Endothelial cell (in vitro differentiated cells): ENCODE results near the gene C22orf15. TPM values are rescaled to one million over a fixed set of nuclear protein-coding genes. Genes with fewer than 3 reads are reported as not detected.

Experiments used
- DNase-seq: peaks from one replicate; pipeline ENCODE4 v3.0.0; 2021; ENCODE audit warnings: low spot score
- H3K27ac Mint-ChIP-seq: one replicate; pipeline ENCODE4 v1.8.0; 2021; ENCODE audit warnings: mixed read lengths, inconsistent platforms; ENCODE audit not compliant: unreplicated experiment
- H3K27me3 Mint-ChIP-seq: one replicate; pipeline ENCODE4 v1.8.0; 2021; ENCODE audit warnings: mild to moderate bottlenecking, moderate library complexity, mixed read lengths, inconsistent platforms; ENCODE audit not compliant: unreplicated experiment
- H3K36me3 Mint-ChIP-seq: one replicate; pipeline ENCODE4 v1.8.0; 2021; ENCODE audit warnings: mild to moderate bottlenecking, low read depth, mixed read lengths, inconsistent platforms; ENCODE audit not compliant: unreplicated experiment
- H3K4me1 Mint-ChIP-seq: one replicate; pipeline ENCODE4 v1.8.0; 2021; ENCODE audit warnings: mild to moderate bottlenecking, mixed read lengths, inconsistent platforms; ENCODE audit not compliant: unreplicated experiment
- H3K4me3 Mint-ChIP-seq: one replicate; pipeline ENCODE4 v1.8.0; 2021; ENCODE audit warnings: mild to moderate bottlenecking, mixed read lengths, inconsistent platforms; ENCODE audit not compliant: unreplicated experiment
- H3K9me3 Mint-ChIP-seq: one replicate; pipeline ENCODE4 v1.8.0; 2021; ENCODE audit warnings: mixed read lengths, inconsistent platforms; ENCODE audit not compliant: unreplicated experiment
- total RNA-seq: library from RNA; stranded (reverse); fragmentation: NEBNext Ultra II Directional; extraction: Animal tissue kit (Norgen Biotek cat#: 25700); gene quantifications from one replicate; pipeline ENCODE4 v1.2.1, GENCODE V29; 2021; ENCODE audit not compliant: unreplicated experiment
- TF ChIP-seq, protein P1 (sequence below): fragments of 200-600 bp; sonication (generic); IDR thresholded peaks from one replicate; pipeline ENCODE4 v1.5.0; 2021; ENCODE audit warnings: antibody characterized with exemption; ENCODE audit not compliant: unreplicated experiment

The C22orf15 gene
- total RNA-seq, 1 donor from 2014 or later: 2.0 TPM

GRCh38 chr22:23781065-23781464 lies 18.3 kb downstream of the C22orf15 start:
- peaks cover 2% of the 10 kb centered on the region for H3K27me3 Mint-ChIP-seq
- H3K27ac Mint-ChIP-seq: no peak overlapping the region
- TF ChIP-seq, protein P1, sequence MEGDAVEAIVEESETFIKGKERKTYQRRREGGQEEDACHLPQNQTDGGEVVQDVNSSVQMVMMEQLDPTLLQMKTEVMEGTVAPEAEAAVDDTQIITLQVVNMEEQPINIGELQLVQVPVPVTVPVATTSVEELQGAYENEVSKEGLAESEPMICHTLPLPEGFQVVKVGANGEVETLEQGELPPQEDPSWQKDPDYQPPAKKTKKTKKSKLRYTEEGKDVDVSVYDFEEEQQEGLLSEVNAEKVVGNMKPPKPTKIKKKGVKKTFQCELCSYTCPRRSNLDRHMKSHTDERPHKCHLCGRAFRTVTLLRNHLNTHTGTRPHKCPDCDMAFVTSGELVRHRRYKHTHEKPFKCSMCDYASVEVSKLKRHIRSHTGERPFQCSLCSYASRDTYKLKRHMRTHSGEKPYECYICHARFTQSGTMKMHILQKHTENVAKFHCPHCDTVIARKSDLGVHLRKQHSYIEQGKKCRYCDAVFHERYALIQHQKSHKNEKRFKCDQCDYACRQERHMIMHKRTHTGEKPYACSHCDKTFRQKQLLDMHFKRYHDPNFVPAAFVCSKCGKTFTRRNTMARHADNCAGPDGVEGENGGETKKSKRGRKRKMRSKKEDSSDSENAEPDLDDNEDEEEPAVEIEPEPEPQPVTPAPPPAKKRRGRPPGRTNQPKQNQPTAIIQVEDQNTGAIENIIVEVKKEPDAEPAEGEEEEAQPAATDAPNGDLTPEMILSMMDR: no peak
- no peak overlapping the region for H3K4me3 Mint-ChIP-seq
- no peaks in the 10 kb centered on the region for H3K4me1 Mint-ChIP-seq
- no peak for DNase-seq
- H3K36me3 Mint-ChIP-seq: no peaks in the 10 kb centered on the region
- no peaks in the 10 kb centered on the region for H3K9me3 Mint-ChIP-seq

- TF ChIP-seq, protein P1: no peak
- Mint-ChIP-seq H3K36me3 (no peaks in the 10 kb centered on the region), H3K4me1 (peaks cover 3% of the 10 kb centered on the region), H3K4me3 (no peak overlapping the region), H3K27ac (no peak overlapping the region), H3K27me3 (peaks cover 2% of the 10 kb centered on the region), H3K9me3 (no peaks in the 10 kb centered on the region)
- DNase-seq: no peak
Observed at GRCh38 chr22:23781511-23782183, 18.9 kb downstream of the C22orf15 start.

GRCh38 chr22:23782252-23782651 lies 19.5 kb downstream of the C22orf15 start:
- H3K27ac Mint-ChIP-seq: no peak overlapping the region
- no peak for DNase-seq
- no peaks in the 10 kb centered on the region for H3K36me3 Mint-ChIP-seq
- no peaks in the 10 kb centered on the region for H3K9me3 Mint-ChIP-seq
- H3K4me1 Mint-ChIP-seq: peaks cover 3% of the 10 kb centered on the region
- TF ChIP-seq, protein P1: no peak
- no peak overlapping the region for H3K4me3 Mint-ChIP-seq
- H3K27me3 Mint-ChIP-seq: peaks cover 2% of the 10 kb centered on the region

GRCh38 chr22:23782703-23783102 lies 19.9 kb downstream of the C22orf15 start:
- peaks cover 6% of the 10 kb centered on the region for H3K4me1 Mint-ChIP-seq
- DNase-seq: no peak

More at GRCh38 chr22:23782703-23783102, 19.9 kb downstream of the C22orf15 start:
- Mint-ChIP-seq H3K36me3 (no peaks in the 10 kb centered on the region), H3K9me3 (no peaks in the 10 kb centered on the region), H3K4me3 (no peak overlapping the region), H3K27ac (no peak overlapping the region), H3K27me3 (peaks cover 3% of the 10 kb centered on the region)
- TF ChIP-seq, protein P1: no peak
